Colonic mucosa (tissue), 4 donors: Measurements from ENCODE around the gene DPEP2. TPM values are rescaled to one million over a fixed set of nuclear protein-coding genes. Genes with fewer than 3 reads are reported as not detected.

Experiments used
- DNase-seq: peaks from one replicate; pipeline ENCODE4 v3.0.0-alpha.2; 2020
- H3K27ac ChIP-seq: fragments of 200-600 bp; one replicate; pipeline ENCODE4 v1.8.0; 2021
- H3K27me3 ChIP-seq: fragments of 200-600 bp; one replicate; pipeline ENCODE4 v1.8.0; 2021
- H3K36me3 ChIP-seq: fragments of 200-600 bp; one replicate; pipeline ENCODE4 v1.8.0; 2021
- H3K4me1 ChIP-seq: fragments of 200-600 bp; one replicate; pipeline ENCODE4 v1.8.0; 2021; ENCODE audit warnings: mild to moderate bottlenecking
- H3K4me3 ChIP-seq: fragments of 200-600 bp; one replicate; pipeline ENCODE4 v1.8.0; 2021
- H3K9ac ChIP-seq, 2 donors: one replicate each; pipeline ENCODE4 v1.7.0; 2013; ENCODE audit warnings: control low read depth in 2 of 2, low read depth in 2 of 2, low read length in 2 of 2
- H3K9me3 ChIP-seq: fragments of 200-600 bp; one replicate; pipeline ENCODE4 v1.8.0; 2021
- intact Hi-C: fragments of 100-400 bp; cut with DNase I; formaldehyde crosslinking; loops from one replicate; pipeline ENCODE4 v1.14.1; 2022
- total RNA-seq, 2 donors: library from RNA; stranded (reverse); fragmentation: NEBNext Ultra II Directional in 1 of 2; extraction: Animal tissue kit (Norgen Biotek cat#: 25700) in 1 of 2; gene quantifications; one replicate each; pipeline ENCODE4 v1.2.1, GENCODE V29; 2021
- TF ChIP-seq, protein P1 (sequence below): fragments of 200-600 bp; IDR thresholded peaks from one replicate; pipeline ENCODE4 v1.8.0; 2022; ENCODE audit warnings: antibody characterized with exemption, mild to moderate bottlenecking
- donor health status: healthy.
- donor health status: DM: no; HTN: no; CAD: no.
- donor health status: DM: no; HTN: no; CAD: no.

Gene DPEP2
- total RNA-seq, 2 donors from 2014 or later, result 0.88 to 0.96 TPM

DNA sequence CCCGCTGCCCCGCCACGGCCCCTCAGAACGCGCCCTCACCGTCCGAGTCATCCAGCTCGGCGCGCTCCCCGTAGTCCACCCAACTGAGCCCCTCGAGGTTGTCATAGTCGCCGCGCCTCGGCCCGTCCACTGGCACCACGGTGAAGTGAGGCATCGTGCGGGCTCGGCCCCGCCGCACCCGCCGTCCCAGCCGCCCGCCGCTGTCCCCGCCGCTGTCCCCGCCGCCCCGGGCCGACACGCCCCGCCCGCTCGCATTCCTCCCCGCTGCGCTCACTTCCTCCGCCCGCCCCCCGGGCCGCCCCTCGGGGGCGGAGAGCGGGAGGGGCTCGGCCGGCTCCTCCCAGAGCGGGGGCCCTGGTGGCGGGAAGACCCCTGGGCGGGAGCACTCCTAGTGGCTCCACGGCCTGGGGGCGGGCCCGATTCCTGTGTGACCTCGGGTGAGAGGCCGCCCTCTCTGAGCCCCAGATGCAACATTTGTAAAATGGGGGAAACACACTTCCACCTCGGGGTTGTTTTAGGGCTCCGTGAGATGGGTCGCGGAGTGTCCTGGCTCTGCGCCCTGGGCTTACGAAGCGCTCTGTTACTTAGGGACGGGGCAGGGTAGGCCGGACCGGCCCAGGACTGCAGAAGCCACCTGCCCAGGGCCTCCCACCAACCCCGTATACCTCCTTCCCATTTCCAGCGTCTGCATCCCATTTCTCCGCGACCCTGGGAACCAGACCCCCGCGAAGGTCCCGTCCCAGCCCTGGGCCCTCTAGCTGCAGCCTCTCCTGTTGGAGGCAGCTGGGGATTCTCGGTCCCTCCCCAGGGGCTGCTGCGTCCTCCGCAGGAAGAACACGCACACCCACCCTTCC lies 30.7 kb downstream of the DPEP2 start, which contains the start of gene SLC12A4:
TSS of gene SLC12A4 (minus strand) at position 238 of the 854 bp plus-strand sequence. CDS start at position 154, 84 bp downstream.
- peak; percentile 82 for DNase-seq
- H3K36me3 ChIP-seq, result no peaks in the 10 kb centered on the region
- TF ChIP-seq, protein P1, sequence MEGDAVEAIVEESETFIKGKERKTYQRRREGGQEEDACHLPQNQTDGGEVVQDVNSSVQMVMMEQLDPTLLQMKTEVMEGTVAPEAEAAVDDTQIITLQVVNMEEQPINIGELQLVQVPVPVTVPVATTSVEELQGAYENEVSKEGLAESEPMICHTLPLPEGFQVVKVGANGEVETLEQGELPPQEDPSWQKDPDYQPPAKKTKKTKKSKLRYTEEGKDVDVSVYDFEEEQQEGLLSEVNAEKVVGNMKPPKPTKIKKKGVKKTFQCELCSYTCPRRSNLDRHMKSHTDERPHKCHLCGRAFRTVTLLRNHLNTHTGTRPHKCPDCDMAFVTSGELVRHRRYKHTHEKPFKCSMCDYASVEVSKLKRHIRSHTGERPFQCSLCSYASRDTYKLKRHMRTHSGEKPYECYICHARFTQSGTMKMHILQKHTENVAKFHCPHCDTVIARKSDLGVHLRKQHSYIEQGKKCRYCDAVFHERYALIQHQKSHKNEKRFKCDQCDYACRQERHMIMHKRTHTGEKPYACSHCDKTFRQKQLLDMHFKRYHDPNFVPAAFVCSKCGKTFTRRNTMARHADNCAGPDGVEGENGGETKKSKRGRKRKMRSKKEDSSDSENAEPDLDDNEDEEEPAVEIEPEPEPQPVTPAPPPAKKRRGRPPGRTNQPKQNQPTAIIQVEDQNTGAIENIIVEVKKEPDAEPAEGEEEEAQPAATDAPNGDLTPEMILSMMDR, result no peak
- intact Hi-C loops, result no loop called here
- no peaks in the 10 kb centered on the region for H3K27me3 ChIP-seq
- peak within 1 kb of the TSS; percentile 83 for H3K4me3 ChIP-seq
- H3K9ac ChIP-seq, result peak within 1 kb of the TSS; percentile 85 to 89
- peak within 1 kb of the TSS; percentile 91 for H3K27ac ChIP-seq
- peaks cover 6% of the 10 kb centered on the region for H3K4me1 ChIP-seq
- H3K9me3 ChIP-seq, result no peaks in the 10 kb centered on the region

GRCh38 chr16:67967958-67968399 lies 31.3 kb downstream of the DPEP2 start:
- Histone ChIP-seq H3K9me3 (no peaks in the 10 kb centered on the region), H3K27ac (peak overlapping the region; percentile 91), H3K4me3 (peak overlapping the region; percentile 83), H3K36me3 (no peaks in the 10 kb centered on the region), H3K4me1 (peaks cover 6% of the 10 kb centered on the region), H3K9ac (peak overlapping the region; percentile 85 to 89), H3K27me3 (no peaks in the 10 kb centered on the region)
- TF ChIP-seq, protein P1, result no peak
- DNase-seq, result no peak
- intact Hi-C loops, result no loop called here

- DNase-seq, result no peak
- H3K4me1 ChIP-seq, result peaks cover 6% of the 10 kb centered on the region
- intact Hi-C loops, result no loop called here
- no peaks in the 10 kb centered on the region for H3K36me3 ChIP-seq
- TF ChIP-seq, protein P1, result no peak
- peak overlapping the region; percentile 83 for H3K4me3 ChIP-seq
- H3K9ac ChIP-seq, result peak overlapping the region; percentile 85 to 89
- H3K27ac ChIP-seq, result peak overlapping the region; percentile 91
- no peaks in the 10 kb centered on the region for H3K9me3 ChIP-seq
- no peaks in the 10 kb centered on the region for H3K27me3 ChIP-seq
These were observed 31.9 kb downstream of the DPEP2 start for GRCh38 chr16:67967183-67967957.

DNA sequence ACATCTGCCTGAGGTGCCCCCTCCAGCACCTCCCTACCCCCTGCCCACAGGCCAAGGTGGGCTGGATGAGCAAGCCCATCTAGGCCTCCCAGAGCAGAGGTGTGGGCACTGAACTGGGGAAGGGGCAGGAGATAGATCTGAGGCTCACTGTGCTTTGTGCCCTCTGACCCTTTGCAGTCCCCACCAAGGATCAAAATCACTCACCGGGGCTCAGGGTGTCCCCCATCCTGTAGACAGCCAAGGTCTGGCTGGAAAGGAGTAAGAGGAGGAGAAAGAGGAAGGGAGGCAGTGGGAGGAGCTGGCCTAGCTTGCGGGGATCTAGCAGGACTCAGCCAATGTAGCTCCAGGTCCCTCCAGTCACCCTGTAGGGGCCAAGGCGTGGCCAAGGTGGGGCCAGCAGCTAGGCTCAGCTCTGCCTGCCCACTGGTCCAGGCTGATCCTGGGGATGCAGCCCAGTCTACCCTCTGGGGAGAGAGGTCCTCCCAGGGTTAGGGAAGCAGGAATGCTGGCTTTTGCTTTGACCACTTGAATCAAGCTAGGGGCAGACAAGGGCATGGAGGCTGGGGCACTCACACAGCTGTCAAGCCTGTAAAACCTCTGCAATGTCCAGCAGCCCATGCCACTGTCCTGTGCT lies 32.6 kb downstream of the DPEP2 start:
- Histone ChIP-seq H3K9ac (peak overlapping the region; percentile 5 to 85), H3K27me3 (no peaks in the 10 kb centered on the region), H3K36me3 (no peaks in the 10 kb centered on the region), H3K4me3 (peak overlapping the region; percentile 83), H3K27ac (no peak overlapping the region), H3K9me3 (no peaks in the 10 kb centered on the region), H3K4me1 (peaks cover 6% of the 10 kb centered on the region)
- no peak for DNase-seq
- intact Hi-C loops, result no loop called here
- TF ChIP-seq, protein P1, result no peak
